GM12874 (cell line): ENCODE measurements around the gene UBA6.

Experiments used
- CTCF ChIP-seq: IDR thresholded peaks from 2 replicates; pipeline ENCODE4 v1.5.1; 2011; ENCODE audit warnings: low read depth, mild to moderate bottlenecking, control low read depth, low read length, moderate library complexity; ENCODE audit not compliant: insufficient read depth

The UBA6 gene

GRCh38 chr4:67700738-67701516 is at the start of gene UBA6:
Gene UBA6, minus strand, starts transcription at chr4:67701155. Its CDS starts 36 bp downstream, at chr4:67701119.
- TF ChIP-seq CTCF = peak; percentile 52

GRCh38 chr4:67750691-67751090 is 49.7 kb upstream of the UBA6 start:
- no peak for TF ChIP-seq CTCF

GRCh38 chr4:67749286-67749685 is 48.3 kb upstream of the UBA6 start:
- TF ChIP-seq CTCF = no peak

- TF ChIP-seq CTCF = 0 out of 2 replicates have a peak, but pooled peaks have one; percentile 10
These were observed 46.0 kb upstream of the UBA6 start for GRCh38 chr4:67746797-67747495.

GRCh38 chr4:67744561-67745283 is 43.8 kb upstream of the UBA6 start:
- no peak for TF ChIP-seq CTCF

GRCh38 chr4:67743194-67743593 is 42.2 kb upstream of the UBA6 start:
- no peak for TF ChIP-seq CTCF

- TF ChIP-seq CTCF = no peak
These were observed 35.3 kb upstream of the UBA6 start for GRCh38 chr4:67736262-67736661.
